SK-N-SH (cell line): ENCODE measurements around the gene FAM135A. TPM values are rescaled to one million over a fixed set of nuclear protein-coding genes. Genes with fewer than 3 reads are reported as not detected.
A peak's percentile ranks its signal among the peaks of the same experiment; 100 is the strongest.

Experiments used
- CTCF ChIA-PET: fragments of 300-600, 350-600 bp; formaldehyde crosslinking; extraction: SDS; loops from one replicate; lab custom pipeline; 2021; lab: Yijun Ruan, JAX
- POLR2A ChIA-PET: fragments of 350-600 bp; sonication (Branson Sonifier 250); formaldehyde crosslinking; extraction: SDS; loops from one replicate; lab custom pipeline; 2020; ENCODE audit warnings: antibody characterized with exemption, inconsistent platforms; lab: Yijun Ruan, JAX
- DNase-seq: peaks from one replicate; pipeline ENCODE4 v3.0.0; 2012
- H2AFZ ChIP-seq: fragments of 200-600 bp; sonication (generic); 2 replicates; pipeline ENCODE4 v1.8.1; 2016; ENCODE audit warnings: antibody characterized with exemption, mild to moderate bottlenecking, low read depth
- H3F3A ChIP-seq: fragments of 200-600 bp; sonication (generic); replicated peaks from 2 replicates; pipeline ENCODE3; 2016; ENCODE audit warnings: antibody characterized with exemption, mild to moderate bottlenecking; ENCODE audit not compliant: insufficient read depth
- H3K27ac ChIP-seq, 2 experiments: fragments of 200-500 bp in 1 of 2; fragments of 200-600 bp in 1 of 2; sonication (Bioruptor generic) in 1 of 2; sonication (generic), shearing (Covaris generic) in 1 of 2; 2 replicates each; pipeline versions ENCODE4 v1.5.1 to v1.6.1; 2014 to 2016; ENCODE audit warnings: low read depth in 2 of 2, inconsistent platforms in 1 of 2, low read length in 1 of 2, mild to moderate bottlenecking in 1 of 2, mixed read lengths in 1 of 2
- H3K27me3 ChIP-seq: fragments of 200-600 bp; sonication (generic), shearing (Covaris generic); 2 replicates; pipeline ENCODE4 v1.6.1; 2016; ENCODE audit warnings: mixed run types; ENCODE audit not compliant: insufficient read depth
- H3K36me3 ChIP-seq, 2 experiments: fragments of 200-500 bp in 1 of 2; fragments of 200-600 bp in 1 of 2; sonication (Bioruptor generic) in 1 of 2; sonication (generic) in 1 of 2; replicated peaks in 1 of 2; 2 replicates each; pipeline versions ENCODE3 to v1.5.1; 2014 to 2016; ENCODE audit warnings: low read length in 1 of 2, mild to moderate bottlenecking in 1 of 2; ENCODE audit not compliant: insufficient read depth in 2 of 2, control insufficient read depth in 1 of 2
- H3K4me1 ChIP-seq, 2 experiments: fragments of 200-500 bp in 1 of 2; fragments of 200-600 bp in 1 of 2; sonication (Bioruptor generic) in 1 of 2; sonication (generic), shearing (Covaris generic) in 1 of 2; 2 replicates each; pipeline versions ENCODE4 v1.5.1 to v1.6.1; 2014 to 2016; ENCODE audit warnings: low read depth in 1 of 2, low read length in 1 of 2, mixed run types in 1 of 2; ENCODE audit not compliant: insufficient read depth in 2 of 2, control insufficient read depth in 1 of 2
- H3K4me2 ChIP-seq: fragments of 200-600 bp; sonication (generic), shearing (Covaris generic); 2 replicates; pipeline ENCODE4 v1.6.1; 2017; ENCODE audit warnings: mixed run types
- H3K4me3 ChIP-seq, 2 experiments: fragments of 200-500 bp in 1 of 2; fragments of 200-600 bp in 1 of 2; sonication (Bioruptor generic) in 1 of 2; sonication (generic), shearing (Covaris generic) in 1 of 2; 2 replicates each; pipeline versions ENCODE4 v1.5.1 to v1.8.1; 2014 to 2016; ENCODE audit warnings: low read depth in 2 of 2, inconsistent platforms in 1 of 2, low read length in 1 of 2, mild to moderate bottlenecking in 1 of 2, mixed read lengths in 1 of 2, moderate library complexity in 1 of 2
- H3K79me2 ChIP-seq: fragments of 200-600 bp; sonication (generic); 2 replicates; pipeline ENCODE4 v1.8.1; 2017; ENCODE audit warnings: mild to moderate bottlenecking; ENCODE audit not compliant: insufficient read depth
- H3K9ac ChIP-seq: fragments of 200-600 bp; sonication (generic); 2 replicates; pipeline ENCODE4 v1.6.1; 2017; ENCODE audit warnings: mixed run types
- H3K9me2 ChIP-seq: fragments of 200-600 bp; sonication (generic); 2 replicates; pipeline ENCODE4 v1.6.1; 2017; ENCODE audit warnings: mixed run types
- H3K9me3 ChIP-seq: fragments of 200-600 bp; sonication (generic); 2 replicates; pipeline ENCODE4 v1.6.1; 2017; ENCODE audit warnings: mixed run types, mild to moderate bottlenecking, moderate library complexity
- H4K20me1 ChIP-seq: fragments of 200-600 bp; sonication (generic); 2 replicates; pipeline ENCODE4 v1.6.1; 2017; ENCODE audit warnings: mild to moderate bottlenecking, mixed run types; ENCODE audit not compliant: insufficient read depth
- CTCF ChIP-seq: fragments of 200-600 bp; sonication (generic); IDR thresholded peaks from 2 replicates; pipeline ENCODE4 v1.6.1; 2017; ENCODE audit warnings: antibody characterized with exemption, mild to moderate bottlenecking, moderate library complexity
- MXI1 ChIP-seq: IDR thresholded peaks from 2 replicates; pipeline ENCODE4 v1.6.1; 2012; ENCODE audit warnings: mild to moderate bottlenecking, low read depth, low read length, improper control_type of control experiment
- RAD21 ChIP-seq: IDR thresholded peaks from 2 replicates; pipeline ENCODE4 v1.6.1; 2012; ENCODE audit warnings: mild to moderate bottlenecking, low read length
- RXRA ChIP-seq: IDR thresholded peaks from 2 replicates; pipeline ENCODE4 v1.4.0; 2012; ENCODE audit warnings: low read depth, mild to moderate bottlenecking, borderline replicate concordance
- SMC3 ChIP-seq: IDR thresholded peaks from 2 replicates; pipeline ENCODE4 v1.6.1; 2012; ENCODE audit warnings: low read depth, low read length, improper control_type of control experiment
- TCF12 ChIP-seq: IDR thresholded peaks from 2 replicates; pipeline ENCODE4 v1.4.0; 2012
- USF2 ChIP-seq: fragments of 150-350 bp; IDR thresholded peaks from 2 replicates; pipeline ENCODE4 v1.6.1; 2017; ENCODE audit warnings: antibody characterized with exemption, low read length, low read depth, borderline replicate concordance
- WGBS: methylation state at CpG from one replicate; pipeline ENCODE4 v1.1.6; 2017; ENCODE audit warnings: low lambda C conversion rate; 5-methylcytosine and 5-hydroxymethylcytosine counted together
- polyA plus RNA-seq, 3 experiments: library from polyadenylated mRNA; depleted of rRNA; stranded (reverse); fragments of >200 nt; gene quantifications; 2 replicates each; pipeline ENCODE4 v1.2.3, GENCODE V29; 2012
- TF ChIP-seq, protein P1 (sequence below): IDR thresholded peaks from 2 replicates; pipeline ENCODE4 v1.4.0; 2012; ENCODE audit warnings: low read depth

FAM135A gene
- polyA plus RNA-seq, 1 of the 3 experiments (the other 2 are of a cell fraction) = 2.6 TPM

- TF ChIP-seq RAD21 (no peak), RXRA (no peak), SMC3 (no peak), CTCF (no peak), TCF12 (no peak)
- H3K4me2 ChIP-seq = peak overlapping the region; percentile 86
- no peaks in the 10 kb centered on the region for H3K9me3 ChIP-seq
- peak overlapping the region; percentile 54 to 76 for H3K27ac ChIP-seq
- WGBS = 20% methylated on average over 25 of the region's 25 CpGs
- H3K4me1 ChIP-seq = peaks cover 0 to 8% of the 10 kb centered on the region in 2 experiments; a peak in 3 of 4 replicates
- no peak for DNase-seq
- ChIA-PET POLR2A (interaction anchor here (1.0 to 2.0 kb wide), 4 partner anchors 9 to 256 kb away, joined by 3 to 5 read pairs (median 4); partner anchors contain the start of genes SDHAF4 and SMAP1), CTCF (interaction anchor here (1.2 to 2.6 kb wide), 4 partner anchors 41 to 274 kb away, joined by 3 to 10 read pairs (median 4); partner anchors contain the start of gene SMAP1)
- peaks cover 5% of the 10 kb centered on the region for H3F3A ChIP-seq
- no peaks in the 10 kb centered on the region for H4K20me1 ChIP-seq
- H3K4me3 ChIP-seq = peak overlapping the region; percentile 93 to 95
- peak overlapping the region; percentile 100 for H2AFZ ChIP-seq
- no peaks in the 10 kb centered on the region for H3K79me2 ChIP-seq
- H3K27me3 ChIP-seq = no peaks in the 10 kb centered on the region
- H3K9ac ChIP-seq = peak overlapping the region; percentile 87
- H3K9me2 ChIP-seq = no peaks in the 10 kb centered on the region
- no peaks in the 10 kb centered on the region for H3K36me3 ChIP-seq
Observed at GRCh38 chr6:70412252-70413113, 825 bp upstream of the FAM135A start.

DNA sequence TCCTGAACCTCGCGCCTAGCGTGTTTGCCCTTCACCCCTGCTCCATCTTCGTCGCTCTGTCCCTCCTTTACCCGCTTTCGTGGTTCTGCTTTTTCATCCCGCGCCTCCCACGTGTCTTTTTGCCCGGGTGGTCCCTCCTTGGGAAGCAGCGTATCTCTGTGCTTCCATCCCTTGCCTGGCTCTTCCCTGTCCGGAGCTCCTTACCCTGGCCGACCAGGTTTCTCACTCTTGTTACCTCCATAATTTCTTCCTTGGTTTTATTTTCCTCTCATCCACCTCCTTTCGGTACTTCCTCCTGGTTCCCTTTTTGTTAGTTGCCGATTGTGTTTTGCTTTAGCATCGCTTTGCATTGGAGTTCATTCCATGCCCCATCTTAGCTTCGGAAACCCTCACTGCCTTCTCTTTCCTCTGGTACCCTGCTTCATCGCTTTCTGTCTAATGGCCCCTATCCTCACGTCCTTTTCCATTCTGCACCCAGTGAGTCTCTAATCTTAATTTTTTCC is 735 bp downstream of the FAM135A start:
- CTCF ChIA-PET = interaction anchor here (0.6 to 2.6 kb wide), 4 partner anchors 10 to 490 kb away, joined by 3 to 10 read pairs (median 4); no protein-coding TSS in a partner anchor
- peak; percentile 41 for DNase-seq
- H3K27ac ChIP-seq = peak overlapping the region; percentile 54 to 55; a peak in 3 of 4 replicates

More for the DNA sequence above, 735 bp downstream of the FAM135A start:
- Histone ChIP-seq H3K4me3 (peak overlapping the region; percentile 93 to 95), H3K9me3 (no peaks in the 10 kb centered on the region), H3K79me2 (peaks cover 4% of the 10 kb centered on the region), H3K27me3 (no peaks in the 10 kb centered on the region), H3K9me2 (no peaks in the 10 kb centered on the region), H3K36me3 (peaks cover 0 to 4% of the 10 kb centered on the region in 2 experiments), H3K4me1 (peaks cover 0 to 8% of the 10 kb centered on the region in 2 experiments; a peak in 3 of 4 replicates), H2AFZ (peak overlapping the region; percentile 90), H3F3A (peaks cover 5% of the 10 kb centered on the region), H3K4me2 (peak overlapping the region; percentile 86), H3K9ac (peak overlapping the region; percentile 87), H4K20me1 (no peaks in the 10 kb centered on the region)
- POLR2A ChIA-PET = interaction anchor here (2.0 kb wide), 1 partner anchor 153 kb away, joined by 5 read pairs; the partner anchor contains the start of gene SDHAF4
- WGBS = 2% methylated on average over 20 of the region's 20 CpGs
- TF ChIP-seq, protein P1, sequence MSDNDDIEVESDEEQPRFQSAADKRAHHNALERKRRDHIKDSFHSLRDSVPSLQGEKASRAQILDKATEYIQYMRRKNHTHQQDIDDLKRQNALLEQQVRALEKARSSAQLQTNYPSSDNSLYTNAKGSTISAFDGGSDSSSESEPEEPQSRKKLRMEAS = peak; percentile 40
- TF ChIP-seq USF2 = no peak
- peak; percentile 61 for TF ChIP-seq MXI1
- TF ChIP-seq, all 33 proteins: peak for 2
